ENCODE data around the gene AGBL4. TPM values are rescaled to one million over a fixed set of nuclear protein-coding genes. Genes with fewer than 3 reads are reported as not detected.
A peak's percentile ranks its signal among the peaks of the same experiment; 100 is the strongest.
"Not testable (repeated sequence)": the region's sequence is repeated elsewhere in the genome, so short reads cannot be mapped to it uniquely, and the experiment has no call there.

The AGBL4 gene
- total RNA-seq, 1 donor from 2014 or later, result 0.52 TPM

- DNase-seq (ENCODE audit: low spot score), result no peak
Measured at GRCh38 chr1:49306507-49307070, 717.2 kb downstream of the AGBL4 start.

- DNase-seq (ENCODE audit: low spot score), result not testable (repeated sequence)
Measured at GRCh38 chr1:49302400-49302799, 721.4 kb downstream of the AGBL4 start.

DNA sequence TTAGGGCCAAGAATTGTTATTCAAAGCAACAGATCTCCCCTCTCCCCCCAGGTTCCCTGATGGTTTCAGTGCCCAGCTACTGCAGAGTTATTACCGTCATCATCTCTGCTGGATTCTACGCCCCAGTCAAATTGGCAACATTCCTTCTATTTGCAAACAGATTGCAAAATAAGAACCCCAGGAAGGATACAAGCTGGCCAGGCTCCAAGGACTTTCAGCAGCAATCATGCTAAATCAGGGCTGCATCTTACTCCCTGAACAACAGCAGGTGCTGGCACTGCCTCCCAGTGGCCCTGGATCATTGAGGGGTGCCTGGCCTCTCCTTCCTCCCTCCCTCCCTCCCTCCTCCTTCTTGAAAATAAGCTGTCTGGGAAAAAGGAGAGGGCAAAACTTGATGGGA lies 725.5 kb downstream of the AGBL4 start:
- DNase-seq (ENCODE audit: low spot score), result no peak

DNA sequence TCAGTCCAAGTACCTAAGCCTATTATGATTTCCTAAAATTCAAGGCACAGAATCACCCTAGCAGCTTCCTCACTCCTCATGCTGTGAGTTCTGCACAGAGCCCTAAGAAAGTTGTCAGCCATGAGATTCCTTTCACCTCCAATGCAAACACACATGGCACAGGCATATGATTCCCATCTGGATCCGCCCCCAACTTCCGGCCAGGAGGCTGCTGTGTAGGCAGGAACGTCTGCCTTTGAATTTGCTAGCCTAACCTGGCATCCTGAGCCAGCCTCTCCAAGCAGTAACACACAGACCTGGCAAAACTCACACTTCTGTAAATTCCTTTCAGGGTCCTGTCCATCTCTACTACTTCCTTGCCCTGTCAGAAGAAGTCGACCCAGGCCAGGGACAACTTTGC lies 726.0 kb downstream of the AGBL4 start:
- no peak for DNase-seq (ENCODE audit: low spot score)

DNA sequence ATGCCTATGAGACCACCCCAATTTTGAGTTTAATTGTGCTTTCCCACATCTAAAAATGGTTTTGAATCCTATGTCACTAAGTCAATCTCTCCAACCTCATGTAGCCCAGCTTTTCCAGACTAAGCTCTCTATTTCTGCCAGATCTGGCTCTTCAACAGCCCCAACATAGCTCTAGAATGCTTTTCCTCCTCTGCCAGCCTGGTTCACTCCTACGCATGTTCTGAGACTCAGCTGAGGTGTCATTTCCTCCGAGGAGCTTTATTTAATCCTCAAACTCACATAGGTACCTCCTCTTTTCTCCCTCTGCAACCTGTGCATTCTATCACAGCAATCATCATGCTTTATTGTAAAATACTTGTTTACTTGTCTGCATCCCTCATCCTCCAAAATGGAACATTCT lies 729.2 kb downstream of the AGBL4 start:
- DNase-seq (ENCODE audit: low spot score), result no peak

- no peak for DNase-seq (ENCODE audit: low spot score)
Measured at GRCh38 chr1:49293016-49293415, 730.7 kb downstream of the AGBL4 start.

GRCh38 chr1:49257211-49258049 lies 766.3 kb downstream of the AGBL4 start:
- not testable (repeated sequence) for DNase-seq (ENCODE audit: low spot score)

DNA sequence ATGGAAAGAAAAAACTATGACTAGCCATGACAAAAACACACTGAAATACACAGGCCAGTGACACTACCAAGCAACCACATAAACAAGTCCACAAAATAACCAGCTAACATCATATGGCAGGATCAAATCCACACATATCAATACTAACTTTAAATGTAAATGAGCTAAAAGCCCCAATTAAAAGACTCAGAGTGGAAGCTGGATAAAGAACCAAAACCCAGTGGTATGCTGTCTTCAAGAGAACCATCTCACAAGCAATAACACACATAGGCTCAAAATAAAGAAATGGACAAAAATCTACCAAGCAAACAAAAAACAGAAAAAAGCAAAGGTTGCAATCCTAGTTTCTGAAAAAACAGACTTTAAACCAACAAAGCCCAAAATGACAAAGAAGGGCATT lies 770.8 kb downstream of the AGBL4 start:
- no peak for DNase-seq (ENCODE audit: low spot score)

GRCh38 chr1:49251019-49251784 lies 772.6 kb downstream of the AGBL4 start:
- no peak for DNase-seq (ENCODE audit: low spot score)

GRCh38 chr1:49240709-49241221 lies 783.0 kb downstream of the AGBL4 start:
- no peak for DNase-seq (ENCODE audit: low spot score)

DNA sequence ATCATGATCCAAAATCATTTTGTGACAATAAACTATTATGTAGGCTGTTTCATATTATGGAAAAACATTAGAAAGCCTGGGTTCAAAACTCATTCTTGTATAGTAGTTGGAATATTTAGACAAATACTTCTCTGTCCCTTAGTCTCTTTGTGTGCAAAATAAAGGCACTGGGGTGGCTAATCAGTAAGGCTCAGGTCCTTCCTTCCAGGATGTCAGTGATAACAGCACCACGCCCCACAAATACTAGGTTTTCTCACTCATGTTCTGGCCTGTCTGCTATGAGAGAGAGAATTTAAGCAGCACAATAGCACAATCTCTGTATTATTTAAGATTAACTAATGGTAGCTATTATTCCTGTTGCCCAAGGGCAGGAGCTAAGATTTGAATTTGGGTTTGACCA lies 788.8 kb downstream of the AGBL4 start:
- no peak for DNase-seq (ENCODE audit: low spot score)

- peak; percentile 10 for DNase-seq (ENCODE audit: low spot score)
Measured at GRCh38 chr1:49229555-49229954, 794.2 kb downstream of the AGBL4 start.

GRCh38 chr1:49226758-49227157 lies 797.0 kb downstream of the AGBL4 start:
- DNase-seq (ENCODE audit: low spot score), result peak; percentile 19

- peak; percentile 10 for DNase-seq (ENCODE audit: low spot score)
Measured at GRCh38 chr1:49225464-49225863, 798.3 kb downstream of the AGBL4 start.

DNA sequence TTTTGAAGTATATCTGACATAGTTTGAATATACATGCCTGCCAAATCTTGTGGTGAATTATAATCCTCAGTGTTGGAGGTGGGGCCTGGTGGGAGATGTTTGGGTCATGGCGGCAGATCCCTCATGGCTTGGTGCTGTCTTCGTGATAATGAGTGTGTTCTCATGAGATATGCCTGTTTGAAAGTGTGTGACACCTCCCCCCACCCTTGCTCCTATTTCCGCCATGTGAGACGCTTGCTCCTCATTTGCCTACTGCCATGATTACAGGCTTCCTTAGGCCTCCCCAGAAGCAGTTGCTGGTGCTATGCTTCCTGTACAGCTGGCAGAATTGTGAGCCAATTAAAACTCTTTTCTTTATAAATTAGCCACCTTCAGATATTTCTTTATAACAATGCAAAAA lies 810.5 kb downstream of the AGBL4 start:
- DNase-seq (ENCODE audit: low spot score), result no peak

DNA sequence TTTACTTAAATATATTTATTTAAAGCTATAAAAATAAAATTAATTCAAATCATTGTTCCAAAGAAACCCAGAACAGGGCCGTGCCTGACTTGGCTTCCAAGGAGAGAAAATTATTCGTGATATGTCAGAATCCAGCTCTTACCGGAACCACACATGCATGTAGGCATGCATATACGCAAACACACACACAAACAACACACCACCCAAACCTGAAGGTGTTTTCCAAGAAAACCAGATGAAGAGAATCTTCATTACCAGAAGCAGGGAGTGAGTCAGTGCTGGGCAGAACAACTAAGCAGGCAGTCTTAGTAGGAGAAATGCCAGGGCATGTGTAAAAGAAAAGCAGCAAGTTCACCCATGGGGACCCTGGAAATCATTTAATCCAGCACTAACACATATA lies 815.0 kb downstream of the AGBL4 start:
- no peak for DNase-seq (ENCODE audit: low spot score)

DNA sequence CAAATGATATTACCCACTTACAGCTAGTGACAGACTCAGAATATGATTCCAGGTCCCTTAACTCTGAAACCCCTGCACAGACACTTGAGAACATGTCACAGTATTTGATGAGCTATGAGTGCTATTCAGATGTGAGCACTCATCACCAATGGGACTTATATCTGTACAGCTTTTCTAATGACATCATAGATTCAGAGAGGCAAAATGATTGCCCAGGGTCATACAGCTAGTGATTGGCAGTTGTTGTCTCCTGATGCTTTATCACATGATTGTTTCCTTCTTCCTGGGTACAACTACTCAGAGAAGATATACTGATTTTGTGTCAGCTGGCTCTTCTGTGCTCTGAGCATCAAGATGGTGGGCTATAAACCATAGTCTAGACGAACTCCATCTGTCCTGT lies 819.0 kb downstream of the AGBL4 start:
- DNase-seq (ENCODE audit: low spot score), result no peak

DNA sequence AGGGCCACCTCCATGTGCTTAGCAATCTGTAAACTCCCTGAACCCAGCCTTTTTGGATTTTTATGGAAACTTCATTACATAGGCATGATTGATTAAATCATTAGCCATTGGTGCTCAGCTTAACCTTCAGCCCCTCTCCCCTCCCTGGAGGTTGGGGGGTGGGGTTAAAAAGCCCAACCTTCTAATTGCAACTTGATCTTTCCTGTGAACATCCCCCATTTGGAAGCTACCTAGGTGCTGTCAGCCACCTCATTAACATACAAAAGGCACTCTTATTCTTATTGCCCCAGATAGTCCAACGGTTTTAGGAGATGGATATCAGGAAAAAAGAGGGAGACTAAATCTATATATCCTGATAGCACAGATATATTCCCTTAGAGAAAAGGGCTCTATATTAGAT lies 823.0 kb downstream of the AGBL4 start:
- no peak for DNase-seq (ENCODE audit: low spot score)

GRCh38 chr1:49199564-49199963 lies 824.2 kb downstream of the AGBL4 start:
- DNase-seq (ENCODE audit: low spot score), result no peak

DNA sequence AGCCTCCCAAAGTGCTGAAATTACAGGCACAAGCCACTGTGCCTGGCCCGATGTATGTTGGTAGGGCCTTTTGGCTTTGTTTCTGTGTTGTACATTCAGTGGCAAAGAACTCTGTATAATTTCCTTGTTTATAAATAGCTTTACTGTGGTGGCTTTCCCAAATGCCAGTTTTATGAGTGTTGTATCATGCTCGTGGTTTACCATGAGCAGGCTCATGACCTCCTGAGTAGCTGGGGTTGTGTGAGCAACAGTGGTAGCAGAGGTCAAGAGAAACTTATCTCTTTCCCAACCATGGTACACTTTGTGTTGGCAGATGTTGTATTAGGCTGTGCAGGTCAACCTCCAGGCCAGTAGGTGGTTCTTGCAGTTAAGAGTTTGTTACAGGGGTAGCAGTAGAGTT lies 826.7 kb downstream of the AGBL4 start:
- DNase-seq (ENCODE audit: low spot score), result no peak

DNA sequence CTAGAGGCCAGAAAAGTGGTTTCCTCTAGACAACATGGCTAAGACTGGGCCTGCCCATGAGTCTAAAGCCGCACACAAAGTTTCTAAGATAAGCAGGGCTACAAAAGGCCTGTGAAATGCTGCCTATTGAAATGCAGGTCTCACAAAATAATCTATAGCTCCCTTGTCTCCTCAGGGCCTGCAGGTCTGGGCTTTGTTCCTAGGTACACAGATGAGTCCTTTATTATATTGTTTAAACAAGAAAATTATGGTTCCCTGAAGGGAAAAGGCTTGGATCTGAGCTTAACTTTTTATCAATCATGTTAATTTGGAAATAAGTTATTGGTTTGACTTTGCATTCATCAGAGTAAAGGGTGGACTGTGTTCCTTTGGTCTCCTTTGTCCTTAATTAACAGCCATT lies 833.6 kb downstream of the AGBL4 start:
- no peak for DNase-seq (ENCODE audit: low spot score)

DNA sequence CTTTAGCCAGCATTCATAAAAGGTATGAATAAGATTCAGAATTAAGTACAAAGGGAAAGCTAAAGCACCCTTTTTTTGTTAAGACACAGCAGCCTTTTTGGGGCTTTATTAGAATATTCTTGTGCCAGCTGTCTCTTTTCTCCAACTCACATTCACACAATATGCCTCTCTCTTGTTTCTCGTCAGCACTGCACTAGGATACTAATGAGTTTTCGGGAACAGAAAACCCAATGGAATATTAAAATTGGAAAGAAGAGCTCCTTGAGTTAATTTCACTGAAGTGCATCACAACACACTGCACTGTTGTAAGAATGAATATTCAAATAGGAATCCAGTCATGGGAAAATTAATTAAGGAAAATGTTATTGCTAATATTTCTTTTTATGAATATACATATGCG lies 836.7 kb downstream of the AGBL4 start:
- DNase-seq (ENCODE audit: low spot score), result no peak

All from mucosa of gallbladder (tissue), 1 donor.